Endodermal cell (in vitro differentiated cells): Measurements from ENCODE around the gene PMFBP1. TPM values are rescaled to one million over a fixed set of nuclear protein-coding genes. Genes with fewer than 3 reads are reported as not detected.

ENCODE experiments used
- DNase-seq: peaks from one replicate; pipeline ENCODE4 v3.0.0-alpha.2; 2017
- H3K27ac ChIP-seq: 2 replicates; pipeline ENCODE4 v1.5.1; 2013; ENCODE audit warnings: mild to moderate bottlenecking, low read depth, low read length, moderate library complexity
- H3K27me3 ChIP-seq: 2 replicates; pipeline ENCODE4 v1.6.1; 2013; ENCODE audit warnings: mild to moderate bottlenecking, low read length, moderate library complexity; ENCODE audit not compliant: insufficient read depth, control insufficient read depth, poor library complexity, severe bottlenecking
- H3K36me3 ChIP-seq: 2 replicates; pipeline ENCODE4 v1.7.0; 2013; ENCODE audit warnings: mild to moderate bottlenecking, low read length, moderate library complexity; ENCODE audit not compliant: control insufficient read depth, insufficient read depth
- H3K4me1 ChIP-seq: one replicate; pipeline ENCODE4 v1.7.0; 2013; ENCODE audit warnings: low read length; ENCODE audit not compliant: control insufficient read depth, insufficient read depth
- H3K4me3 ChIP-seq: 2 replicates; pipeline ENCODE4 v1.5.1; 2013; ENCODE audit warnings: mild to moderate bottlenecking, low read length, moderate library complexity
- H3K9ac ChIP-seq: 2 replicates; pipeline ENCODE4 v1.6.1; 2013; ENCODE audit warnings: mild to moderate bottlenecking, low read length, moderate library complexity; ENCODE audit not compliant: poor library complexity, severe bottlenecking; ENCODE audit errors: extremely low read depth
- H3K9me3 ChIP-seq: 2 replicates; pipeline ENCODE4 v1.6.1; 2013; ENCODE audit warnings: mild to moderate bottlenecking, low read length, moderate library complexity; ENCODE audit not compliant: control insufficient read depth
- H3K27ac Mint-ChIP-seq: 2 replicates; pipeline ENCODE4 v1.8.0; 2020; ENCODE audit warnings: mixed read lengths
- H3K27me3 Mint-ChIP-seq: 2 replicates; pipeline ENCODE4 v1.8.0; 2021; ENCODE audit warnings: mild to moderate bottlenecking, mixed read lengths; ENCODE audit not compliant: insufficient read depth
- H3K36me3 Mint-ChIP-seq: 2 replicates; pipeline ENCODE4 v1.8.0; 2020; ENCODE audit warnings: low read depth, mixed read lengths
- H3K4me1 Mint-ChIP-seq: 2 replicates; pipeline ENCODE4 v1.8.0; 2020; ENCODE audit warnings: mixed read lengths
- H3K4me3 Mint-ChIP-seq: 2 replicates; pipeline ENCODE4 v1.8.0; 2020; ENCODE audit warnings: mild to moderate bottlenecking, moderate library complexity, mixed read lengths
- H3K9me3 Mint-ChIP-seq: 2 replicates; pipeline ENCODE4 v1.8.0; 2020; ENCODE audit warnings: mild to moderate bottlenecking, mixed read lengths
- CTCF ChIP-seq: fragments of 200-600 bp; sonication (generic); conservative IDR thresholded peaks from 2 replicates; pipeline ENCODE4 v1.5.0; 2021; ENCODE audit warnings: antibody characterized with exemption, mild to moderate bottlenecking
- WGBS, 2 experiments: methylation state at CpG; one replicate each; pipeline versions ENCODE4 v1.1.5 to v1.1.7; 2013; ENCODE audit warnings: missing lambda C conversion rate in 2 of 2, mixed read lengths in 1 of 2; ENCODE audit not compliant: insufficient coverage in 1 of 2, insufficient read length in 1 of 2; 5-methylcytosine and 5-hydroxymethylcytosine counted together
- total RNA-seq, 2 donors: library from RNA; stranded (reverse); fragmentation: NEBNext Ultra II Directional in 1 of 2; extraction: Animal tissue kit (Norgen Biotek cat#: 25700) in 1 of 2; gene quantifications; 2 replicates in 1 of 2; 3 replicates in 1 of 2; pipeline ENCODE4 v1.2.1, GENCODE V29; 2021

Gene PMFBP1
- total RNA-seq, 2 donors from 2014 or later = 2.1 to 4.1 TPM

GRCh38 chr16:72206299-72206698 is 34.3 kb upstream of the PMFBP1 start:
- Mint-ChIP-seq H3K27ac (no peak overlapping the region), H3K4me1 (peaks cover 36% of the 10 kb centered on the region), H3K36me3 (no peaks in the 10 kb centered on the region), H3K9me3 (no peaks in the 10 kb centered on the region), H3K4me3 (no peak overlapping the region), H3K27me3 (peaks cover 30% of the 10 kb centered on the region)
- H3K4me1 ChIP-seq = peaks cover 21% of the 10 kb centered on the region
- 87 to 89% methylated on average over 1 to 3 of the region's 3 CpGs for WGBS, 2 experiments
- no peak for DNase-seq
- H3K36me3 ChIP-seq = no peaks in the 10 kb centered on the region
- H3K9me3 ChIP-seq = no peaks in the 10 kb centered on the region
- TF ChIP-seq CTCF = no peak
- no peak overlapping the region for H3K27ac ChIP-seq
- H3K27me3 ChIP-seq = no peaks in the 10 kb centered on the region
- no peak overlapping the region for H3K4me3 ChIP-seq
- no peak overlapping the region for H3K9ac ChIP-seq

- no peak overlapping the region for H3K27ac ChIP-seq
- H3K9me3 Mint-ChIP-seq = no peaks in the 10 kb centered on the region
- no peaks in the 10 kb centered on the region for H3K36me3 ChIP-seq
- no peaks in the 10 kb centered on the region for H3K27me3 ChIP-seq
- peak overlapping the region; percentile 21 for H3K4me3 ChIP-seq
- H3K27me3 Mint-ChIP-seq = peaks cover 24% of the 10 kb centered on the region
- H3K9ac ChIP-seq = no peak overlapping the region
- no peak overlapping the region for H3K27ac Mint-ChIP-seq
- WGBS, 2 experiments = 85 to 87% methylated on average over 5 to 6 of the region's 6 CpGs
- peak overlapping the region; percentile 4 for H3K4me3 Mint-ChIP-seq
- H3K36me3 Mint-ChIP-seq = no peaks in the 10 kb centered on the region
- no peak for TF ChIP-seq CTCF
- DNase-seq = no peak
- H3K9me3 ChIP-seq = no peaks in the 10 kb centered on the region
- H3K4me1 ChIP-seq = peaks cover 11% of the 10 kb centered on the region
- peaks cover 28% of the 10 kb centered on the region for H3K4me1 Mint-ChIP-seq
Measured at GRCh38 chr16:72203401-72203800, 31.4 kb upstream of the PMFBP1 start.

GRCh38 chr16:72202014-72202413 is 30.1 kb upstream of the PMFBP1 start:
- Mint-ChIP-seq H3K4me1 (peaks cover 31% of the 10 kb centered on the region), H3K36me3 (no peaks in the 10 kb centered on the region), H3K9me3 (no peaks in the 10 kb centered on the region), H3K27me3 (peaks cover 17% of the 10 kb centered on the region), H3K4me3 (no peak overlapping the region), H3K27ac (no peak overlapping the region)
- H3K9ac ChIP-seq = no peak overlapping the region
- no peaks in the 10 kb centered on the region for H3K27me3 ChIP-seq
- TF ChIP-seq CTCF = no peak
- no peak for DNase-seq
- peaks cover 11% of the 10 kb centered on the region for H3K4me1 ChIP-seq
- no peak overlapping the region for H3K4me3 ChIP-seq
- no peaks in the 10 kb centered on the region for H3K9me3 ChIP-seq
- H3K36me3 ChIP-seq = no peaks in the 10 kb centered on the region
- WGBS, 2 experiments = 95 to 100% methylated on average over 2 of the region's 2 CpGs
- no peak overlapping the region for H3K27ac ChIP-seq
